GM12872 (cell line): Measurements from ENCODE around the gene PLSCR1.

ENCODE experiments used
- TF ChIP-seq, protein P1 (sequence below): IDR thresholded peaks from 3 replicates; pipeline ENCODE4 v1.5.1; 2011; ENCODE audit warnings: low read depth, mild to moderate bottlenecking, low read length, moderate library complexity; ENCODE audit not compliant: insufficient read depth

Gene PLSCR1

DNA sequence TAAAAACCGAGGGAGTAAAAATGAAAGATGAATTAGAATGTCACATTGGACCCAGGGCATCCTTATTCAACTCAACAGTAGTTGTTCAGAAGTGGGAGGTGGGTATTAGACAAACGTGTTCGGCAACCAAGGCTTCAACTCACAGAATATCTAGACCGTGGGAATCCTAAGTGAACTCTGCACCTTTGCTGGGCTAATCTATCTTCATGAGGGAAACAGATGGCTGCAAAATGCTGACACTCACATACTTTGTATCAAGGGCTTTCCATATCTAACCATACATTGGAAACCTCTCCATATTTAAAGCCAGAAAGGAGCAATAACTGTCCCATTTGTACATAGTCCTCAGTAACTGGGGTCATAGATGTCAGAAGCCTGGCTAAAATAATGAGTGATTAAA is 20.9 kb downstream of the PLSCR1 start:
- TF ChIP-seq, protein P1, sequence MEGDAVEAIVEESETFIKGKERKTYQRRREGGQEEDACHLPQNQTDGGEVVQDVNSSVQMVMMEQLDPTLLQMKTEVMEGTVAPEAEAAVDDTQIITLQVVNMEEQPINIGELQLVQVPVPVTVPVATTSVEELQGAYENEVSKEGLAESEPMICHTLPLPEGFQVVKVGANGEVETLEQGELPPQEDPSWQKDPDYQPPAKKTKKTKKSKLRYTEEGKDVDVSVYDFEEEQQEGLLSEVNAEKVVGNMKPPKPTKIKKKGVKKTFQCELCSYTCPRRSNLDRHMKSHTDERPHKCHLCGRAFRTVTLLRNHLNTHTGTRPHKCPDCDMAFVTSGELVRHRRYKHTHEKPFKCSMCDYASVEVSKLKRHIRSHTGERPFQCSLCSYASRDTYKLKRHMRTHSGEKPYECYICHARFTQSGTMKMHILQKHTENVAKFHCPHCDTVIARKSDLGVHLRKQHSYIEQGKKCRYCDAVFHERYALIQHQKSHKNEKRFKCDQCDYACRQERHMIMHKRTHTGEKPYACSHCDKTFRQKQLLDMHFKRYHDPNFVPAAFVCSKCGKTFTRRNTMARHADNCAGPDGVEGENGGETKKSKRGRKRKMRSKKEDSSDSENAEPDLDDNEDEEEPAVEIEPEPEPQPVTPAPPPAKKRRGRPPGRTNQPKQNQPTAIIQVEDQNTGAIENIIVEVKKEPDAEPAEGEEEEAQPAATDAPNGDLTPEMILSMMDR: no peak

DNA sequence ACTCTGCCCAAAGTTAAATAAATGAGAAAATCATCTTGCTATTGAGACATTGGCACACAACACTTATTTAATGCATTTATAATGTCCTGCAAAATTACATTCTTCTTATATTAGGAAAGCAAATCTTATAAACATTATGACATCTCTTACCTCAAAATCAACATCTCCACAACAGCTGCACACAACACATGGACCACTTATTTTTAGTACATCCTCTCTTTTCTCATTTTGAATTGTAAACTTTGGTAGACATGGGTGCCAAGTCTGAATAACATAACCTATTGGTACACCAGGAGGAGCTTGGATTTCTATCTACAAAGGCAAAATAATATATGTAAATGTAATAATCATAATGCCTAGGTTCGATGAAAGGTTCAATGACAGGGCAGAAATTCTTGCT is 23.0 kb downstream of the PLSCR1 start:
- TF ChIP-seq, protein P1: no peak

DNA sequence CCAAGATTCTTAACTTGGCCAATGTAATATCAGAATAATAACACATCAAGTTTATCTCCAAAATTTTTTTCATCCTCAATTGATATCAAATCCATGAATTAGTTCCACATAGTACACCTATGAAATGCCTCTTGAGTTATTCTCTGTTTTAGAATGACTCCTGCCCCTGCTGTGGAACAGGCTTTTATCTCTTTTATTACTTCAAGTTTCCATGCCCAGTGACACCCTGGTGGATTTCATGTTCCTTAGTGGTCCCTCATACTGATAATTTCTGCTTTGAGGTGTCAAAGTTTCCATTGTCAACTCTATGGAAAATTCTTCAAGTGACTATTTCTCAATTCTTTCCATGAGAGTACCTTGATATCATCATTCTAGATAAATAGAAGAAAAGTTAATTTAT is 24.6 kb downstream of the PLSCR1 start:
- TF ChIP-seq, protein P1: no peak

DNA sequence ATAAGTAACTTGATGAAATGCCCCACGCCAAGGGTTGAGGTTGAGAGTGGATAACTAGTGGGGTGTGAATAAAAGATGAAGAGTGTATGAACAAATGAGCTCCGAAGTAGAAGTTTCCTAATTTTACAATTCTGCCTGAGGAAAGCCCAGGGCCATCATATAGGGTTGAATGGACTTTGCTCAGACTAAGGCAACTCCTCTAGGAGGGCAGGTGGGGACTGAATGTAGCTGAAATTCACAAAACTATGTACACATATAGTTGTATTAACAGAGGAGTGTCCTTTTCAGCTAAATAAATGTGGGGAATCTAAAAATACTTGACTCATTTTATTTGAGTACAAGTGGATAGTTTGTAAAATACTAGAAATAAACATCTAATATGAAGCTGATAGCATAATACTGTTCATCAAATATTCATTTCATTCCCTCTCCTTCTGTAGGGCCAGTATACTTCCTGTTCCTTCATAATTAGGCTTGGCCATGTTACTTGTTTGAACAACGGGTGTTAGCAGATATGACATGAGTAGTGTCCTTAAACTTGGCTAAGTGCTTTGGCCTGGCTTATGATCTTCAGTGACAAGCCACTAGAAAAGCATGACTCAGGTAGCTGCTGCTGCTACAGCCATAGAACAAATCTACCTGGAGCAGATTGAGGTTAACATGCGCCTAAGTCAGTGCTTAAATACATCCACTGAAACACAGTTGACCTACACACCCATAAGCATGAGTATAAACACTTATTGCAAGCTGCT is 26.5 kb downstream of the PLSCR1 start:
- TF ChIP-seq, protein P1: no peak

DNA sequence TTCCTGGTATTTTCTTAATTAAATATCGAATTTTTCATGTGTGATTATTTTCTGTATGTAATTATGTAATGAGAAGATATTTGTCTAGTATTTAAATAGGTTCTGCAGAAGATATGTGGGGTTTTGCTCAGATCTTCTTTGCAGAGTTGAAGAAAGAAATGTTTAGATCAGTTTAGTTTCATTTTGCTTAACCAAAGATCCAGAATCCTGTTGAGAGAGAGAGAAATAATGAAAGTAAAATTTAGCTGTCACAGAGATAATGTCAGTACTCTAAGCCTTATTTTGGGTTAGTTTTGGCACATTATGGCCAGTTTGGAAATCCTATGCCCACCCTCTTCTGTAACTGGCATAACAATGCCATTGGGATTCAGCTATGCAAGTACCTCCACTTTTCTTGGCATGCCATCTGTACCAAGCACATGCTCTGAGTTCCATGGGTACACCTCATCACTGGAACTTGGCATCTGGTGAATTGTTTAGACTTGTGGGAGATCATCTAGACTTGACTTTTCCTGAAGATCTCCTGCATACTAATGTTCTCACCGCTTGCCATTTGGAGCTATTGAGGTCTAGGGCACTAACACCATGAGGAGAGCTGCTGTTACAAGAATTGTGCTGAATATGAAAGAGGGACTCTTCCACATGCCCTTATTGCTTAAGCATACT is 30.9 kb downstream of the PLSCR1 start:
- TF ChIP-seq, protein P1: no peak

DNA sequence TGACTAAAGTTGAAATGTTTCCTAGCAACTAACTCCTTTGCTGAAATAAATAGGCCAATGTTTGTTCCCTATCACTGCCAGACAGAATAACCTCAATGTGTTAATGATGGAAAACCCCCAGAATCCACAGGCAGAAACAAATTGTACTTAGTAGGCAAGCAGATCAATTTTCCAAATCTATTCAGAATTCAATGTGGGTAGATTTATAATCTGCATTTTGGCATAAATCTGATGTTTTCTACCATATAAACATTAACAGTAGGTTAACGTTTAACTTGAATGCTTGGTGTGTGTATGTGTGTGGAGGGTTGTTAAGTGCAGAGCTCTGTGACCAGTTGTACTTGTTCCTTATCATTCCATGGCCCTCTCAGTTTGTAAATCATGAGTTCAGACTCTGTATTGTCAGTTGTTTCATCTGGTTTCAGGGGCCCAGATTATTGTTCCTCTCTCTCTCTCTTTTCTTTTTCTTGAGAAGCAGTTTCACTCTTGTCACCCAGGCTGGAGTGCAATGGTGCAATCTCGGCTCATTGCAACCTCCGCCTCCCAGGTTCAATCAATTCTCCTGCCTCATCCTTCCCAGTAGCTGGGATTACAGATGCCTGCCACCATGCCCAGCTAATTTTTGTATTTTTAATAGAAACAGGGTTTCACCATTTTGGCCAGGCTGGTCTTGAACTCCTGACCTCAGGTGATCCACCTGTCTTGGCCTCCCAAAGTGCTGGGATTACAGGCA is 32.8 kb downstream of the PLSCR1 start:
- TF ChIP-seq, protein P1: no peak

DNA sequence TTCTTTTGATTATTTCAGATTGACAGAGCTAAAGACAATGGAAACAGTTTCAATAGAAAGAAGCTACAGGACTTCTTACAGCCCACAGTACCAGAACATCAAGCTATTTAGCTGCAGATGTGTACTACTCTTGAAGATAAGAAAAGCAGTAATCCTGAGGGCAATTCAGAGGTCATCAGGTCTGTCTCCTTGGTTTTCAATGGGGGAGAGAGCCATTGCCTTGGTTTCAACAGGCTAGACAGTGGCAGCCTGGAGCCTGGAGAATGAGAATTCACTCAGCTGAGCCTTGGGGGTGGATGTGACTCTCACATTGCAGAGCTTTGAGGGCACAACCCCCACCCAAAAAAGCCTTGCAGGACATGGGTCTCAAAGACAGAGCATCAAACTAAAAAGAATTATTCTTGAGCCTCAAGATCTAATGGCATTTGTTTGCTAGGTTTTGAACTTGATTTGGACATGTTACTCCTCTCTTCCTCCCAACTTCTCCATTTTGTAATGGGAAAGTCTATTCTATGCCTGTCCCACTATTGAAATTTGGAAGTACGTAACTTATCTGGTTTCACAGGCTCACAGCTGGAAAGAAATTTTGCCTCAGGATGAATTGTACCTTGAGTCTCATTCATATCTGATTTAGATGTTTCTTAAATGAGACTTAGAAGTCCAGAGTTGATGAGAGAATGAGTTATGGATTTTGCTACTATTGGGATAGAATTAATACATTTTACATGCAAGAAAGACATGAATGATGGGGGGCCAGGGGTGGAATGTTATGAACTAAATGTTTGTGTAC is 36.9 kb downstream of the PLSCR1 start:
- TF ChIP-seq, protein P1: no peak
